ENCODE results near the gene UBE2S. TPM values are rescaled to one million over a fixed set of nuclear protein-coding genes. Genes with fewer than 3 reads are reported as not detected.

Gene UBE2S
- total RNA-seq, 1 donor from 2014 or later = 235 TPM

DNA sequence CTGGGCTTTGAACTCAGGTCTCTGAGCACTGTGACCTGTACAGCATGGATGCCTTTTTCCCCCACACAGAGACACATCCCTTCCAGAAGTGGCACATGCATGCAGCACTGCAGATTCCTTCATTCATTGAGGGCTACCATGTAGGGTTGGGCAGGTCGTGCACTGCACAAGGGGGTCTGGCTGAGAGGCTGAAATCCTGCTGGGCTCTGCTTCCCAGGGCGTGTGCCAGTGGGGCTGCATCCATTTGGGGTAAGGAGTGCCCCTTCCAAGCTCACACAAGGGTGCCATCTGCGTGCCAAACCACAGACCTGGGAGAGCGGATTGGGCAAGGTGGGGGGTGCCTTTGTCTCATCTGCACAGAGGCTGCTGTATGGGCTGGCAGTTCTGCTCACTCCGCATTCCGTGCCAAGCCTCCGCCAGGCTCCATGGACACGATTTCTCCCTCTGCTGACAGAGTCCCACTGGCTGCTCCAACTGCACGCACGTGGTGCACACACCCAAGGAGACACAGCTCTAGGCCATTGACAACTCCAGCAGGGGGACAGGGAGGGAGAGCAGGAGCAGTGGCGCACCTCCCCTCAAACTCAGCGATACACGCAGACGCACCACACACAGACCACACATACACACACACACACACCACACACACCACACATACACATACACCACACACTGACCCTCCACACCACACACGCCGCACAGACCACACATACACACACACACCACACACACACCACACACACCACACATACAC is 40.0 kb upstream of the UBE2S start:
- H3K36me3 Mint-ChIP-seq (ENCODE audit: unreplicated experiment) = peaks cover 4% of the 10 kb centered on the region
- peak; percentile 52 for DNase-seq
- no peak overlapping the region for H3K27ac Mint-ChIP-seq (ENCODE audit: unreplicated experiment)
- TF ChIP-seq, protein P1, sequence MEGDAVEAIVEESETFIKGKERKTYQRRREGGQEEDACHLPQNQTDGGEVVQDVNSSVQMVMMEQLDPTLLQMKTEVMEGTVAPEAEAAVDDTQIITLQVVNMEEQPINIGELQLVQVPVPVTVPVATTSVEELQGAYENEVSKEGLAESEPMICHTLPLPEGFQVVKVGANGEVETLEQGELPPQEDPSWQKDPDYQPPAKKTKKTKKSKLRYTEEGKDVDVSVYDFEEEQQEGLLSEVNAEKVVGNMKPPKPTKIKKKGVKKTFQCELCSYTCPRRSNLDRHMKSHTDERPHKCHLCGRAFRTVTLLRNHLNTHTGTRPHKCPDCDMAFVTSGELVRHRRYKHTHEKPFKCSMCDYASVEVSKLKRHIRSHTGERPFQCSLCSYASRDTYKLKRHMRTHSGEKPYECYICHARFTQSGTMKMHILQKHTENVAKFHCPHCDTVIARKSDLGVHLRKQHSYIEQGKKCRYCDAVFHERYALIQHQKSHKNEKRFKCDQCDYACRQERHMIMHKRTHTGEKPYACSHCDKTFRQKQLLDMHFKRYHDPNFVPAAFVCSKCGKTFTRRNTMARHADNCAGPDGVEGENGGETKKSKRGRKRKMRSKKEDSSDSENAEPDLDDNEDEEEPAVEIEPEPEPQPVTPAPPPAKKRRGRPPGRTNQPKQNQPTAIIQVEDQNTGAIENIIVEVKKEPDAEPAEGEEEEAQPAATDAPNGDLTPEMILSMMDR (IDR thresholded peaks at IDR 0.05; ENCODE audit: partially characterized antibody, unreplicated experiment) = no peak
- no peaks in the 10 kb centered on the region for H3K4me1 Mint-ChIP-seq (ENCODE audit: low read depth, unreplicated experiment)
- H3K27me3 Mint-ChIP-seq (ENCODE audit: unreplicated experiment) = peaks cover 30% of the 10 kb centered on the region
- H3K9me3 Mint-ChIP-seq (ENCODE audit: unreplicated experiment) = peaks cover 6% of the 10 kb centered on the region
- no peak overlapping the region for H3K4me3 Mint-ChIP-seq (ENCODE audit: unreplicated experiment)

DNA sequence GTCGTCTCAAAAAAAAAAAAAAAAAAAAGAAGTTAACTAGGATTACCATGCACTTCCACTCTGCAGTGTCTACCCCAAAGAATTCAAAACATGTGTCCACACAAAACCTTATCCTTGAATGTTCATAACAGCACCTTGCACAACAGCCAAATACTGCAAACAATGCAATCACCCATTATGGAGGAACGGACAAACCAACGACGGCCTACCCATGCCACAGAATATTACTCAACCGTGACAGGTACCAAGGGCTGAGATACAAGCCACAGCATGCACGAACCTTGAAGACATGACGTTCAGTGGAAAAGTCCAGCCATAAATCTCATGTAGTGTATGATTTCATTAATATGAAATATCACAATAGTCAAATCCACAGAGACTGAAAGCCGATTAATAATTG is 38.5 kb upstream of the UBE2S start:
- Mint-ChIP-seq H3K4me3 (ENCODE audit: unreplicated experiment) (peak overlapping the region; percentile 52), H3K27ac (ENCODE audit: unreplicated experiment) (no peak overlapping the region), H3K36me3 (ENCODE audit: unreplicated experiment) (peaks cover 9% of the 10 kb centered on the region), H3K9me3 (ENCODE audit: unreplicated experiment) (peaks cover 8% of the 10 kb centered on the region), H3K27me3 (ENCODE audit: unreplicated experiment) (peaks cover 33% of the 10 kb centered on the region), H3K4me1 (ENCODE audit: low read depth, unreplicated experiment) (peaks cover 6% of the 10 kb centered on the region)
- TF ChIP-seq, protein P1 (IDR thresholded peaks at IDR 0.05; ENCODE audit: partially characterized antibody, unreplicated experiment) = no peak
- no peak for DNase-seq

DNA sequence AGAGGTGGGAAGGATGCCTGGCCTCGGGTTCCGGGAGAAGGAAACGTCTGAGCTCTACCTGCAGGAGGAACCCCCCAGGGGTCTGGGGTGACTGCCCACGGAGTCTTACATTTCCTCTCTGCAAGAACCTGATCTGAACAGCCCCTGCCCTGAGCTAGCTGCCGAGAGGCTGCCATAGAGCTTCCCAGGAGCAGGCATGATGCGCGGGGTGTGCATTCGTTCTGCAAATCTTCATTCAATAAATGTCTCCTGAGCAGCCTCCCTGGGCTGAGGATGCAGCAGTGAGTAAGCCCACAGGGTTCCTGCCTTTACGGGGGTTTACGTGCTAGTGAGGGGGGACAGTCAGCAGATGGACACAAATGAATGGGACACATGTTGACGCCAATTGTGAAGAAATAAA is 37.1 kb upstream of the UBE2S start:
- H3K4me1 Mint-ChIP-seq (ENCODE audit: low read depth, unreplicated experiment) = peaks cover 10% of the 10 kb centered on the region

DNA sequence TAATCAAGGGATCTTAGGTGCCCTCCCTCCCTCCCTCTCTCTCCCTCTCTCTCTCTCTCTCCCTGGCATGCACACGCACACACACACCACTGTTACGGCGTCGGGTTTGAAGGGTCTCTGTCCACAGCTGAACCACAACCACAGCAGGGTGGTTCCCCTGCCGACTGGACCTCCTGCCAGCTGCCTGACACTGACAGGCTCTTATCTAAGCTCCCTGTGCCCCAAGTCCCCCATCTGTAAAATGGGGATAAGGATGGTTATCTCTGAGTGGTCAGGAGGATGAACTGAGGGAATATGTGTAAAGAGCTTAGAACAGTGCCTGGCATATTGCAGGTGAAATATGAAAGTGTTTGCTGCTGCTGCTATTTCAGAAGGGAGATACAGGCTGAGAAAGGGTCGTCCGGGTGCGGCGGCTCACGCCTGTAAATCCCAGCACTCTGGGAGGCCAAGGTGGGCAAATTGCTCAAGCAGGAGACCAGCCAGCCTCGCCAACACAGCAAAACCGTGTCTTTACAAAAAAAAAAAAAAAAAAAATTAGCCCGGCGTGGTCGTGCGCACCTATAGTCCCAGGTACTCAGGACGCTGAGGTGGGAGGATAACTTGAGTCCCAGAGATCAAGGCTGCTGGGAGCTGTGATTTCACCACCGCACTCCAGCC is 36.4 kb upstream of the UBE2S start:
- Mint-ChIP-seq H3K27me3 (ENCODE audit: unreplicated experiment) (peaks cover 40% of the 10 kb centered on the region), H3K4me1 (ENCODE audit: low read depth, unreplicated experiment) (peaks cover 10% of the 10 kb centered on the region), H3K27ac (ENCODE audit: unreplicated experiment) (no peak overlapping the region), H3K9me3 (ENCODE audit: unreplicated experiment) (peaks cover 14% of the 10 kb centered on the region), H3K4me3 (ENCODE audit: unreplicated experiment) (peak overlapping the region; percentile 65), H3K36me3 (ENCODE audit: unreplicated experiment) (peaks cover 19% of the 10 kb centered on the region)
- TF ChIP-seq, protein P1 (IDR thresholded peaks at IDR 0.05; ENCODE audit: partially characterized antibody, unreplicated experiment) = no peak
- no peak for DNase-seq

More for the DNA sequence above, 37.1 kb upstream of the UBE2S start:
- no peak for DNase-seq
- TF ChIP-seq, protein P1 (IDR thresholded peaks at IDR 0.05; ENCODE audit: partially characterized antibody, unreplicated experiment) = no peak
- Mint-ChIP-seq H3K9me3 (ENCODE audit: unreplicated experiment) (peaks cover 8% of the 10 kb centered on the region), H3K4me3 (ENCODE audit: unreplicated experiment) (no peak overlapping the region), H3K36me3 (ENCODE audit: unreplicated experiment) (peaks cover 13% of the 10 kb centered on the region), H3K27ac (ENCODE audit: unreplicated experiment) (no peak overlapping the region), H3K27me3 (ENCODE audit: unreplicated experiment) (peaks cover 34% of the 10 kb centered on the region)
